GM23248 (cell line): Measurements from ENCODE around the gene PLPP6. TPM values are rescaled to one million over a fixed set of nuclear protein-coding genes. Genes with fewer than 3 reads are reported as not detected.
"Not testable (repeated sequence)": the region's sequence is repeated elsewhere in the genome, so short reads cannot be mapped to it uniquely, and the experiment has no call there.

Experiments
- DNase-seq: peaks from one replicate; pipeline ENCODE4 v3.0.0-alpha.2; 2015
- H2AFZ ChIP-seq: fragments of 200-600 bp; sonication (generic); 2 replicates; pipeline ENCODE4 v1.6.1; 2016; ENCODE audit warnings: antibody characterized with exemption
- H3F3A ChIP-seq: fragments of 200-600 bp; sonication (generic); 2 replicates; pipeline ENCODE4 v1.6.1; 2016; ENCODE audit warnings: mild to moderate bottlenecking, antibody characterized with exemption, mixed run types; ENCODE audit not compliant: insufficient read depth
- H3K27ac ChIP-seq: fragments of 200-600 bp; sonication (generic); 2 replicates; pipeline ENCODE4 v1.5.1; 2016; ENCODE audit warnings: mild to moderate bottlenecking
- H3K27me3 ChIP-seq: fragments of 200-600 bp; sonication (generic); replicated peaks from 2 replicates; pipeline ENCODE4 v1.6.1; 2016; ENCODE audit warnings: mild to moderate bottlenecking; ENCODE audit not compliant: insufficient read depth
- H3K36me3 ChIP-seq: fragments of 200-600 bp; sonication (generic); 2 replicates; pipeline ENCODE4 v1.6.1; 2016; ENCODE audit warnings: low read depth, mild to moderate bottlenecking
- H3K4me1 ChIP-seq: fragments of 200-600 bp; sonication (generic); 2 replicates; pipeline ENCODE4 v1.6.1; 2016; ENCODE audit warnings: mild to moderate bottlenecking; ENCODE audit not compliant: insufficient read depth
- H3K4me2 ChIP-seq: fragments of 200-600 bp; sonication (generic); one replicate; pipeline ENCODE4 v1.6.1; 2016; ENCODE audit warnings: mild to moderate bottlenecking; ENCODE audit not compliant: unreplicated experiment
- H3K4me3 ChIP-seq: fragments of 200-600 bp; sonication (generic); 2 replicates; pipeline ENCODE4 v1.5.1; 2016; ENCODE audit warnings: mild to moderate bottlenecking
- H3K79me2 ChIP-seq: fragments of 200-600 bp; sonication (generic); 2 replicates; pipeline ENCODE4 v1.6.1; 2016; ENCODE audit warnings: mild to moderate bottlenecking; ENCODE audit not compliant: insufficient read depth
- H3K9ac ChIP-seq: fragments of 200-600 bp; sonication (generic); 2 replicates; pipeline ENCODE4 v1.6.1; 2016; ENCODE audit warnings: mild to moderate bottlenecking
- H3K9me2 ChIP-seq: fragments of 200-600 bp; sonication (generic); 2 replicates; pipeline ENCODE4 v1.6.1; 2016; ENCODE audit warnings: mixed run types, mild to moderate bottlenecking, moderate library complexity; ENCODE audit not compliant: insufficient read depth
- H3K9me3 ChIP-seq: fragments of 200-600 bp; sonication (generic); one replicate; pipeline ENCODE4 v1.6.1; 2017; ENCODE audit warnings: low read depth
- H4K20me1 ChIP-seq: fragments of 200-600 bp; sonication (generic); 2 replicates; pipeline ENCODE4 v1.6.0; 2016; ENCODE audit not compliant: insufficient read depth
- EZH2 ChIP-seq: fragments of 200-600 bp; sonication (generic); IDR thresholded peaks from 2 replicates; pipeline ENCODE4 v1.6.1; 2018; ENCODE audit warnings: antibody characterized with exemption, mild to moderate bottlenecking; ENCODE audit not compliant: insufficient read depth, poor library complexity, severe bottlenecking
- EZH2phosphoT487 ChIP-seq: fragments of 200-600 bp; sonication (generic); IDR thresholded peaks from 2 replicates; pipeline ENCODE4 v1.6.1; 2018; ENCODE audit warnings: antibody characterized with exemption, moderate library complexity, mild to moderate bottlenecking, low read depth; ENCODE audit not compliant: insufficient read depth
- WGBS, 2 experiments: methylation state at CpG; one replicate each; pipeline ENCODE4 v1.1.6; 2015 to 2017; ENCODE audit warnings: low lambda C conversion rate in 2 of 2, low coverage in 1 of 2; ENCODE audit errors: missing lambda C conversion rate in 2 of 2; 5-methylcytosine and 5-hydroxymethylcytosine counted together
- in situ Hi-C: fragments of 300-500 bp; cut with MboI; formaldehyde crosslinking; loops from 2 replicates; pipeline ENCODE4 v1.15.0; 2020
- polyA plus RNA-seq: library from polyadenylated mRNA; unstranded; fragments of >200 nt; fragmentation: Nextera tagmentation; extraction: Ambion mirVana; gene quantifications from 2 replicates; pipeline ENCODE4 v1.2.1, GENCODE V29; 2016
- total RNA-seq: library from RNA; depleted of rRNA; stranded (reverse); fragments of >200 nt; shearing (Covaris generic); gene quantifications from 2 replicates; pipeline ENCODE4 v1.2.3, GENCODE V29; 2014

PLPP6 gene
- total and polyA plus RNA-seq, 2 experiments from 2014 or later: 7.4 to 7.9 TPM

DNA sequence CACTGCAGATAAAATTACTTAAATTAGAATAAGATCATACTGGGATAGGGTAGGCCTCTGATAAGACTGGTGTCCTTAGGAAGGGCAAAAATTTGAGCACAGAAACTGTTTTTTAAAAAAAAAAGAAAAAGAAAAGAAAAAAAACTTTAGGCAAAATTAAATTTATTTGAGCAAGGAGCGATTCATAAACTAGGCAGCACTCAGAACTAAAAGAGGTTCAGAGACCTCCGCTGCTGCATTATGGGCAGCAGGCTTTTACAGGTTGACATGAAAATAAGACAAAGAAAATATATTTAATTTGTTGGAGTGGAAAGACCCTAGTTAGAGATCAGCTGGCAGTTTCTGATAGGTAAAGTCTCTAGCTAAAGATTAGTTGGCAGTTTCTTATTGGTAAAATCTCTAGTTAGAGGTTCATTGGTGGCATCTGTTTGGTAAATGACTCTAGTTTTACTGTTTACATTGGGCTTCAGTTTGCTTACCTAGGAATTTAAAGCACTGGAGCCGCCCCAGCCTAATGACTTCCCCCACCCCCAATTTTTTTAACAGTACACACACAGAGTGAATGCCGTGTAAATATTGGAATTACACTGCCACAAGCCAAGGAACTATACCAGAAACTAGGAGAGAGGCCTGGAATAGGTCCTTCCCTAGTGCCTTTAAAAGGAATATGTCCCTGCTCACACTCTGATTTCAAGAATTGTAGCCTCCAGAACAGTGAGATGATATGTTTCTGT lies 4.5 kb upstream of the PLPP6 start:
- H2AFZ ChIP-seq: no peak overlapping the region
- H3K9ac ChIP-seq: no peak overlapping the region
- peaks cover 10% of the 10 kb centered on the region for H3F3A ChIP-seq
- DNase-seq: no peak
- no peaks in the 10 kb centered on the region for H3K9me2 ChIP-seq
- H3K4me3 ChIP-seq: no peak overlapping the region
- H3K27ac ChIP-seq: no peak overlapping the region
- in situ Hi-C loops: no loop called here
- no peaks in the 10 kb centered on the region for H3K27me3 ChIP-seq
- H3K9me3 ChIP-seq: no peaks in the 10 kb centered on the region
- 91 to 94% methylated on average over 4 of the region's 4 CpGs for WGBS, 2 experiments
- no peak overlapping the region for H3K4me2 ChIP-seq
- H3K4me1 ChIP-seq: peaks cover 10% of the 10 kb centered on the region
- H4K20me1 ChIP-seq: no peaks in the 10 kb centered on the region
- TF ChIP-seq EZH2phosphoT487 (no peak), EZH2 (no peak)
- no peaks in the 10 kb centered on the region for H3K36me3 ChIP-seq
- no peaks in the 10 kb centered on the region for H3K79me2 ChIP-seq

DNA sequence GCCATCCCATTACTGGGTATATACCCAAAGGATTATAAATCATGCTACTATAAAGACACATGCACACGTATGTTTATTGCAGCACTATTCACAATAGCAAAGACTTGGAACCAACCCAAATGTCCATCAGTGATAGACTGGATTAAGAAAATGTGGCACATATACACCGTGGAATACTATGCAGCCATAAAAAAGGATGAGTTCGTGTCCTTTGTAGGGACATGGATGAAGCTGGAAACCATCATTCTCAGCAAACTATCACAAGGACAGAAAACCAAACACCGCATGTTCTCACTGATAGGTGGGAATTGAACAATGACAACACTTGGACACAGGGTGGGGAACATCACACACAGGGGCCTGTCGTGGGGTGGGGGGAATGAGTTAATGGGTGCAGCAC lies 1.4 kb upstream of the PLPP6 start:
- in situ Hi-C loops: not testable (repeated sequence)

DNA sequence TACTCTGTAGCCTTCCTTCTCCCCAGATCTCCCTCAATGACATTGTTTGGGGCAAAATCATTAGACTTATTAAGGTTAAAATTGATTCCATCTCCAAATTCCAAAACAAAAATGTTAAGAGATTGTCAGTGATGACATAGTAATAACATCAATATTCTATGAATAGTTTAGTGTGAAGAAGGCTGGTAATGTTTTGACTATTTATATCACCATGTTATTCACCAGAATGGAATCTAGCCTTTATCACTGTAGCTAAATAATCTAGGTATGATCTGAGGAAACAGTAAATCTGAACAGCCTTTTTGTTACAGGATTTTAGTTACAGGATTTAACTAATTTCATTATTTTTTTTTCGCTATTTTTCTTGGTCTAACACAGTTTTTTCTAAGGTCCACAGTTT lies 929 bp upstream of the PLPP6 start:
- Histone ChIP-seq H2AFZ (peak overlapping the region; percentile 89; the same call in 1 of the 2 replicates), H3F3A (peaks cover 38% of the 10 kb centered on the region), H3K9me3 (no peaks in the 10 kb centered on the region), H3K79me2 (no peaks in the 10 kb centered on the region), H3K4me1 (peaks cover 39% of the 10 kb centered on the region), H3K9me2 (no peaks in the 10 kb centered on the region), H3K4me2 (peak overlapping the region; percentile 91), H3K9ac (peak overlapping the region; percentile 83; the same call in 1 of the 2 replicates), H3K36me3 (no peaks in the 10 kb centered on the region), H3K27me3 (no peaks in the 10 kb centered on the region), H4K20me1 (no peaks in the 10 kb centered on the region), H3K4me3 (peak overlapping the region; percentile 87), H3K27ac (0 out of 2 replicates have a peak overlapping the region, but pooled peaks have one; percentile 10)
- WGBS, 2 experiments: 95 to 98% methylated on average over 1 of the region's 1 CpG
- TF ChIP-seq EZH2 (no peak), EZH2phosphoT487 (no peak)
- in situ Hi-C loops: no loop called here
- peak; percentile 52 for DNase-seq

More for the DNA sequence above, 1.4 kb upstream of the PLPP6 start:
- not testable (repeated sequence) for H3K4me3 ChIP-seq, H3K36me3 ChIP-seq, H3K9me2 ChIP-seq, H3K4me2 ChIP-seq, H3K27ac ChIP-seq, H4K20me1 ChIP-seq, H3K27me3 ChIP-seq, H3K9ac ChIP-seq, DNase-seq, H3K79me2 ChIP-seq, H2AFZ ChIP-seq, H3K9me3 ChIP-seq
- Histone ChIP-seq H3F3A (peaks cover 35% of the 10 kb centered on the region), H3K4me1 (peaks cover 36% of the 10 kb centered on the region)
- 81 to 84% methylated on average over 4 to 5 of the region's 5 CpGs for WGBS, 2 experiments

DNA sequence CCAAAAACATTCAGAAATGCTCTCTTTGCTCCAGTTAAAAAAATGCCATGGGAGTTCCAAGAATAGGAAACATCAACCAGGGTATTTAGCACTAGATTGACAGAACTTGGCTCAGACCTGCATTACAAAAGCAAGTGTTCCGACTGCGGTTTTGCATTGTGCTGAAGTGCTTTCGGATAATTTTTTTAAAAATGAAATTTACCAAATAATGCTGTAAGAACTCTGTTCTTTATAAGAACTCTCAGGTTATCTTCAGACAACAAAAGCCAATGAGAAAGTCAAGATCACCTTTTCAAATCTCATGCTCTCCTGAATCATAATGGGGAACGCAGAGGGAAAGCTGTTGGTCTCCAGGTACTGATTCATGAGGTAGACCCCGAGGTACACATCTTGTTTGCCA lies 483 bp upstream of the PLPP6 start:
- H3K4me2 ChIP-seq: peak overlapping the region; percentile 91
- peak overlapping the region; percentile 87 for H3K4me3 ChIP-seq
- peaks cover 39% of the 10 kb centered on the region for H3K4me1 ChIP-seq
- peak; percentile 32 for DNase-seq
- TF ChIP-seq EZH2phosphoT487 (no peak), EZH2 (no peak)
- WGBS, 2 experiments: 1 to 2% methylated on average over 5 of the region's 5 CpGs
- peak overlapping the region; percentile 83 for H3K9ac ChIP-seq
- H2AFZ ChIP-seq: peak overlapping the region; percentile 89
- H3K9me3 ChIP-seq: no peaks in the 10 kb centered on the region
- H4K20me1 ChIP-seq: no peaks in the 10 kb centered on the region
- H3K36me3 ChIP-seq: no peaks in the 10 kb centered on the region
- H3K79me2 ChIP-seq: no peaks in the 10 kb centered on the region
- H3K9me2 ChIP-seq: no peaks in the 10 kb centered on the region
- H3K27ac ChIP-seq: 0 out of 2 replicates have a peak overlapping the region, but pooled peaks have one; percentile 10
- peaks cover 38% of the 10 kb centered on the region for H3F3A ChIP-seq
- H3K27me3 ChIP-seq: no peaks in the 10 kb centered on the region
- in situ Hi-C loops: no loop called here
